Tibial nerve (tissue), 3 donors: Measurements from ENCODE around the gene NNAT.

ENCODE experiments used
- CTCF ChIP-seq, 5 experiments: fragments of 200-600 bp in 3 of 5; fragments of 450-650 bp in 2 of 5; sonication (generic) in 3 of 5; IDR thresholded peaks; one replicate each; pipeline ENCODE4 v1.5.1; 2016 to 2019; ENCODE audit warnings: antibody characterized with exemption in 5 of 5, mild to moderate bottlenecking in 3 of 5, moderate library complexity in 2 of 5
- POLR2A ChIP-seq, 2 donors: fragments of 450-650 bp; IDR thresholded peaks; one replicate each; pipeline ENCODE4 v1.6.1; 2017; ENCODE audit warnings: antibody characterized with exemption in 2 of 2, mild to moderate bottlenecking in 2 of 2, moderate library complexity in 2 of 2

- TF ChIP-seq CTCF (IDR thresholded peaks at IDR 0.05) (peak; percentile 83 to 94 (median 85)), POLR2A (IDR thresholded peaks at IDR 0.05) (no peak)
Measured at GRCh38 chr20:37534401-37535157, 13.5 kb downstream of the NNAT start.
